ENCODE measurements around the gene TTF1.

DNA sequence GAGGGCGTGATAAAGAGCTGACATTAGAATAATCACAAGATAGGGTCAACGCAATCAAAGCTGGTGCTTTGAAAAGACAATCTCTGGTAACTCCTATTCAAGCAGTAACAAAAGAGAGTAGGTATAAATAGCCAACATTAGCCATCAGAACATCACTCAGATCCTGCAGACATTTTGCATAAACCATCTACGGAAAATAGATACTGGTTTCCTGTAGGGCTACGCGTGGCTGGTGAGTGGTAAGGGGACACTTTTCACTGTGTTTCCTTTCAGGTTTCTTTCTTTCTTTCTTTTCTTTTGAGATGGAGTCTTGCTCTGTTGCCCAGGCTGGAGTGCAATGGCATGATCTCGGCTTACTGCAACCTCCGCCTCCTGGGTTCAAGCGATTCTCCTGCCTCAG, 22.3 kb downstream of the TTF1 start:
- no peak for TF ChIP-seq CTCF (IDR thresholded peaks at IDR 0.05; ENCODE audit: low read length)
- no peak for TF ChIP-seq EZH2 (IDR thresholded peaks at IDR 0.05; ENCODE audit: borderline replicate concordance, low read length)

Data from OCI-LY1 (cell line).